Measurements from ENCODE around the gene RSPH6A.
"Not testable (repeated sequence)": the region's sequence is repeated elsewhere in the genome, so short reads cannot be mapped to it uniquely, and the experiment has no call there.

Gene RSPH6A

GRCh38 chr19:45765702-45766295, 49.3 kb downstream of the RSPH6A start:
- no peak for DNase-seq (ENCODE audit: low spot score)

- no peak for DNase-seq (ENCODE audit: low spot score)
Observed at GRCh38 chr19:45764945-45765701, 50.0 kb downstream of the RSPH6A start.

GRCh38 chr19:45764475-45764874, 50.6 kb downstream of the RSPH6A start:
- no peak for DNase-seq (ENCODE audit: low spot score)

GRCh38 chr19:45763691-45764294, 51.3 kb downstream of the RSPH6A start:
- no peak for DNase-seq (ENCODE audit: low spot score)

- no peak for DNase-seq (ENCODE audit: low spot score)
Observed at GRCh38 chr19:45762870-45763631, 52.1 kb downstream of the RSPH6A start.

GRCh38 chr19:45761714-45762113, 53.4 kb downstream of the RSPH6A start:
- DNase-seq (ENCODE audit: low spot score): no peak

GRCh38 chr19:45758921-45759320, 56.2 kb downstream of the RSPH6A start:
- DNase-seq (ENCODE audit: low spot score): no peak

- DNase-seq (ENCODE audit: low spot score): no peak
Observed at GRCh38 chr19:45757695-45758094, 57.4 kb downstream of the RSPH6A start.

- DNase-seq (ENCODE audit: low spot score): no peak
Observed at GRCh38 chr19:45754323-45754722, 60.8 kb downstream of the RSPH6A start.

- DNase-seq (ENCODE audit: low spot score): no peak
Observed at GRCh38 chr19:45753548-45753947, 61.6 kb downstream of the RSPH6A start.

GRCh38 chr19:45752639-45753038, 62.5 kb downstream of the RSPH6A start:
- DNase-seq (ENCODE audit: low spot score): no peak

GRCh38 chr19:45751483-45751882, 63.6 kb downstream of the RSPH6A start:
- DNase-seq (ENCODE audit: low spot score): not testable (repeated sequence)

- DNase-seq (ENCODE audit: low spot score): no peak
Observed at GRCh38 chr19:45747513-45747912, 67.6 kb downstream of the RSPH6A start.

GRCh38 chr19:45746866-45747265, 68.2 kb downstream of the RSPH6A start:
- no peak for DNase-seq (ENCODE audit: low spot score)

Data from putamen (tissue), 1 donor.